Mucosa of rectum (tissue), 2 donors: ENCODE measurements around the gene NLGN3.

Experiments used
- H3K27ac ChIP-seq, 2 donors: one replicate each; pipeline ENCODE4 v1.7.0; 2013; ENCODE audit warnings: inconsistent platforms in 2 of 2, low read depth in 2 of 2, low read length in 2 of 2
- H3K27me3 ChIP-seq, 2 donors: one replicate each; pipeline ENCODE4 v1.7.0; 2013; ENCODE audit warnings: low read length in 2 of 2; ENCODE audit not compliant: control insufficient read depth in 2 of 2, insufficient read depth in 2 of 2
- H3K36me3 ChIP-seq, 2 donors: one replicate each; pipeline ENCODE4 v1.7.0; 2013; ENCODE audit warnings: low read length in 2 of 2; ENCODE audit not compliant: control insufficient read depth in 2 of 2, insufficient read depth in 2 of 2
- H3K4me1 ChIP-seq, 2 donors: one replicate each; pipeline ENCODE4 v1.7.0; 2013; ENCODE audit warnings: low read length in 2 of 2, mild to moderate bottlenecking in 1 of 2; ENCODE audit not compliant: control insufficient read depth in 2 of 2, insufficient read depth in 2 of 2
- H3K4me3 ChIP-seq, 2 donors: one replicate each; pipeline ENCODE4 v1.7.0; 2013; ENCODE audit warnings: low read length in 2 of 2
- H3K9ac ChIP-seq, 2 donors: one replicate each; pipeline ENCODE4 v1.7.0; 2013; ENCODE audit warnings: low read length in 2 of 2, low read depth in 1 of 2, mild to moderate bottlenecking in 1 of 2
- H3K9me3 ChIP-seq, 2 donors: one replicate each; pipeline ENCODE4 v1.7.0; 2013; ENCODE audit warnings: low read length in 2 of 2; ENCODE audit not compliant: control insufficient read depth in 2 of 2
- donor health status: healthy.
- donor health status: Normal muscosa, but diverticular disease.

Gene NLGN3

GRCh38 chrX:71144651-71145050 is at the start of gene NLGN3:
Gene NLGN3 (plus strand): TSS chrX:71144841. CDS start chrX:71147750, 2,909 bp downstream.
- Histone ChIP-seq H3K27ac (no peak within 1 kb of the TSS), H3K36me3 (peaks cover 9 to 11% of the 10 kb centered on the region in 2 donors), H3K27me3 (peaks cover 0 to 5% of the 10 kb centered on the region in 2 donors), H3K4me1 (peaks cover 0 to 2% of the 10 kb centered on the region in 2 donors), H3K9ac (no peak within 1 kb of the TSS), H3K4me3 (peak within 1 kb of the TSS; percentile 26 to 46), H3K9me3 (no peaks in the 10 kb centered on the region)

- no peaks in the 10 kb centered on the region for H3K9me3 ChIP-seq
- peaks cover 6 to 10% of the 10 kb centered on the region in 2 donors for H3K4me1 ChIP-seq
- H3K4me3 ChIP-seq = peak overlapping the region; percentile 76 to 79
- H3K27ac ChIP-seq = peak overlapping the region in 1 of 2 donors; percentile 21
- H3K36me3 ChIP-seq = no peaks in the 10 kb centered on the region
- H3K9ac ChIP-seq = peak overlapping the region; percentile 52 to 61
- H3K27me3 ChIP-seq = no peaks in the 10 kb centered on the region
Observed at GRCh38 chrX:71095033-71095432, 49.6 kb upstream of the NLGN3 start.

- no peaks in the 10 kb centered on the region for H3K9me3 ChIP-seq
- H3K4me3 ChIP-seq = peak within 1 kb of the TSS; percentile 76 to 89
- peak within 1 kb of the TSS; percentile 68 to 79 for H3K9ac ChIP-seq
- H3K36me3 ChIP-seq = no peaks in the 10 kb centered on the region
- H3K27me3 ChIP-seq = no peaks in the 10 kb centered on the region
- peak within 1 kb of the TSS; percentile 35 to 60 for H3K27ac ChIP-seq
- H3K4me1 ChIP-seq = peaks cover 6 to 10% of the 10 kb centered on the region in 2 donors
Observed at GRCh38 chrX:71095555-71095980, 49.1 kb upstream of the NLGN3 start, which contains the start of gene FOXO4. Gene FOXO4 (plus strand): TSS chrX:71095851. CDS start chrX:71096529, 678 bp downstream.

DNA sequence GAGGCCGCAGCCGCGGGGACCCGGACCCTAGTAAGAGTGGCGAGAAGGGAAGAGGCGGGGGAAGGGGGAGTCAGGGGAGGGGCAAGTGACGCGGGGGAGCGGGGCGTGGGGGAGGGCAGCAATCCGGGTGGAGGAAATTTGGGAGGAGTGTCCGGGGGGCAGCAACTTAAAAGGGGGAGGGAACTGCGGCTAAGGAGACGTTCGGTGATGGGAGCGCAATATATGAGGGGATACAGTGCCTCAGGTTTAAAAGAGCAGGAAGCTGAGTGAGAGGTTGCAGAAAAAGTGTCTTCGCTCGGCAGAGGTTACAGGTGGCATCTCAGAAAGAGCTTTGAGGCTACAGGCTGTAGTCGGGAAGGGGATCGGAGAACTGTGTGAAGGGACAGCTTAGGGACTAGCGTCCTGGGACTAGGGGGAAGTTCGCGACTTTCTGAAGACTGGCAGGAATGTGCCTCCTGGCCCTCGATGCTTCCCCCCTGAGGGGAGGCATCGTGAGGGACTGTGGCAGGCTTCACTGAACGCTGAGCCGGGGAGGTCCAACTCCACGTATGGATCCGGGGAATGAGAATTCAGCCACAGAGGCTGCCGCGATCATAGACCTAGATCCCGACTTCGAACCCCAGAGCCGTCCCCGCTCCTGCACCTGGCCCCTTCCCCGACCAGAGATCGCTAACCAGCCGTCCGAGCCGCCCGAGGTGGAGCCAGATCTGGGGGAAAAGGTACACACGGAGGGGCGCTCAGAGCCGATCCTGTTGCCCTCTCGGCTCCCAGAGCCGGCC is 48.5 kb upstream of the NLGN3 start:
- Histone ChIP-seq H3K9ac (peak overlapping the region; percentile 68 to 79), H3K9me3 (no peaks in the 10 kb centered on the region), H3K27ac (peak overlapping the region; percentile 35 to 60), H3K4me1 (peaks cover 6 to 10% of the 10 kb centered on the region in 2 donors), H3K36me3 (no peaks in the 10 kb centered on the region), H3K27me3 (no peaks in the 10 kb centered on the region), H3K4me3 (peak overlapping the region; percentile 76 to 89)

DNA sequence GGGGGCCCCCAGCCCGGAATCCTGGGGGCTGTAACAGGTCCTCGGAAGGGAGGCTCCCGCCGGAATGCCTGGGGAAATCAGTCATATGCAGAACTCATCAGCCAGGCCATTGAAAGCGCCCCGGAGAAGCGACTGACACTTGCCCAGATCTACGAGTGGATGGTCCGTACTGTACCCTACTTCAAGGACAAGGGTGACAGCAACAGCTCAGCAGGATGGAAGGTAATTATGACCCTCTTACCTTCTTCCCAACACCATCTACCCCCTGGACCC is 47.9 kb upstream of the NLGN3 start:
- H3K36me3 ChIP-seq = no peaks in the 10 kb centered on the region
- H3K4me3 ChIP-seq = peak overlapping the region; percentile 76 to 89
- H3K27ac ChIP-seq = no peak overlapping the region
- no peaks in the 10 kb centered on the region for H3K9me3 ChIP-seq
- H3K27me3 ChIP-seq = peaks cover 0 to 1% of the 10 kb centered on the region in 2 donors
- H3K9ac ChIP-seq = peak overlapping the region; percentile 68 to 79
- H3K4me1 ChIP-seq = peaks cover 6 to 10% of the 10 kb centered on the region in 2 donors

DNA sequence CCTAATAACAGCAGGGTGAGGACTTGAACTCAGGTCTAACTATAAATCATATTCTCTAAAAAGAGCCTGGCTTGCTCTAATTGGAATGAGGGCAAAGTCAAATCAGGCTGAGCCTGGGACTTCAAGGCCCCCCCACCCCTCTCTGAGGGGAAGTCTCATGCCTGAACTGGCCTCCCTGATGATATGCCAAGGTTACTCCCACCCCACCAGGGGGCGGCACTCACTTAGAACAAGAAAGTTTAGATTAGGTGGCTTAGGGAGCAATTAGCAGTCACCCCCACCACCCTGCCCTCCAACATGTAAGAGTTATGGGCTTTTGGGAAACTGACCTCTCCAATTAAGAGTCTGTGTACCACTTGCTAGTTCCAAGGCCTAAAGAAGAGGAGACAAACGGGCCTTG is 46.3 kb upstream of the NLGN3 start:
- H3K27ac ChIP-seq = no peak overlapping the region
- no peak overlapping the region for H3K9ac ChIP-seq

DNA sequence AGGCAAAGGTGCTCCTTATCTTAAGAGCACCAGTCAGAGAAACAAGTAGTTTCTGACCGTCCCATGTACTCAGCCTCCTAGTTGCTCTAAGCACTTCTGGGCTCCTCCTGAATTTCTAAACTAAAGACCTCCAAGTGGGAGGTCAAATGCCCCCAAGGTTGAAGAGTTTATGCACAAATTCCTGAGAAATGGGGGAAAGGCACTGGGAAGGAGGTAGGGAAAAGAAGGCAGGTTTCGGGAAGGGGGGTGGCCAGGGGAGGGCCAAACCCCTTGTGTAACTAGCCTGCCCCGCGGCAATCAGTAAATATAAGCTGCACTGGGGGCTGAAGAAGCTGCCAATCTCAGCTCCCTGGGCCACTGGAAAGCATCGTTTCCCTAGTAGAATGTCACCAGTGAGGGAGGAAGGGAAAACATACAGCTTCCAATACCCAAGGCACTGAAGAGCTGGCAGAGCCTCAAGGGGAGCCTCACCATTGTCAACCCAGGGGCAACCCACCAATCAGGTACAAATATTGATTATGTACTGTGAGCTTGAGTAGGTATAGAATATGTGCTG is 45.6 kb upstream of the NLGN3 start:
- Histone ChIP-seq H3K36me3 (no peaks in the 10 kb centered on the region), H3K27ac (no peak overlapping the region), H3K9ac (no peak overlapping the region), H3K27me3 (peaks cover 0 to 1% of the 10 kb centered on the region in 2 donors), H3K9me3 (no peaks in the 10 kb centered on the region), H3K4me1 (peaks cover 6 to 11% of the 10 kb centered on the region in 2 donors), H3K4me3 (no peak overlapping the region)

More for the DNA sequence above, 46.3 kb upstream of the NLGN3 start:
- no peaks in the 10 kb centered on the region for H3K9me3 ChIP-seq
- no peak overlapping the region for H3K4me3 ChIP-seq
- H3K27me3 ChIP-seq = peaks cover 0 to 1% of the 10 kb centered on the region in 2 donors
- peaks cover 6 to 10% of the 10 kb centered on the region in 2 donors for H3K4me1 ChIP-seq
- H3K36me3 ChIP-seq = no peaks in the 10 kb centered on the region

- Histone ChIP-seq H3K4me3 (no peak overlapping the region), H3K27ac (no peak overlapping the region), H3K4me1 (peaks cover 8 to 13% of the 10 kb centered on the region in 2 donors), H3K36me3 (no peaks in the 10 kb centered on the region), H3K9me3 (no peaks in the 10 kb centered on the region), H3K27me3 (peaks cover 0 to 1% of the 10 kb centered on the region in 2 donors), H3K9ac (no peak overlapping the region)
Observed at GRCh38 chrX:71099736-71100135, 44.9 kb upstream of the NLGN3 start.

- no peak overlapping the region for H3K27ac ChIP-seq
- peaks cover 7 to 8% of the 10 kb centered on the region in 2 donors for H3K4me1 ChIP-seq
- H3K9ac ChIP-seq = no peak overlapping the region
- H3K36me3 ChIP-seq = no peaks in the 10 kb centered on the region
- no peaks in the 10 kb centered on the region for H3K9me3 ChIP-seq
- H3K27me3 ChIP-seq = peaks cover 0 to 1% of the 10 kb centered on the region in 2 donors
- no peak overlapping the region for H3K4me3 ChIP-seq
Observed at GRCh38 chrX:71100581-71101505, 43.8 kb upstream of the NLGN3 start.
